K562 (cell line): ENCODE measurements around the gene DHRS3. TPM values are rescaled to one million over a fixed set of nuclear protein-coding genes. Genes with fewer than 3 reads are reported as not detected.
A peak's percentile ranks its signal among the peaks of the same experiment; 100 is the strongest.

Source experiments
- ARID1B ChIP-seq: fragments of 450-650 bp; IDR thresholded peaks from 2 replicates; pipeline ENCODE4 v1.6.1; 2016; ENCODE audit warnings: antibody characterized with exemption, mild to moderate bottlenecking, inconsistent platforms
- GMEB1 ChIP-seq: fragments of 250-450 bp; sonication (Bioruptor Pico); IDR thresholded peaks from 2 replicates; pipeline ENCODE4 v1.4.0; 2020; ENCODE audit warnings: mild to moderate bottlenecking
- HSF4 ChIP-seq: fragments of 250-450 bp; sonication (Bioruptor Pico); IDR thresholded peaks from 2 replicates; pipeline ENCODE4 v2.1.2; 2022; ENCODE audit warnings: mild to moderate bottlenecking, moderate library complexity, borderline replicate concordance
- KDM5B ChIP-seq: fragments of 200-600 bp; sonication (generic); IDR thresholded peaks from 2 replicates; pipeline ENCODE4 v1.6.1; 2012; ENCODE audit warnings: low read depth, mild to moderate bottlenecking, moderate library complexity, low read length, control low read depth, inconsistent platforms; ENCODE audit not compliant: insufficient replicate concordance
- MAFK ChIP-seq: IDR thresholded peaks from 2 replicates; pipeline ENCODE4 v1.6.1; 2011; ENCODE audit warnings: low read length, improper control_type of control experiment
- PCBP1 ChIP-seq: fragments of 200-400 bp; formaldehyde crosslinking; IDR thresholded peaks from 2 replicates; pipeline ENCODE4 v1.6.1; 2018; ENCODE audit warnings: mild to moderate bottlenecking, low read depth, low read length; ENCODE audit not compliant: poor library complexity, severe bottlenecking
- PYGO2 ChIP-seq: fragments of 450-650 bp; IDR thresholded peaks from 2 replicates; pipeline ENCODE4 v1.6.1; 2016; ENCODE audit warnings: mild to moderate bottlenecking, missing genetic modification characterization, moderate library complexity, missing compliant biosample characterization
- RBFOX2 ChIP-seq: fragments of 200-400 bp; formaldehyde crosslinking; IDR thresholded peaks from 2 replicates; pipeline ENCODE4 v1.6.1; 2017; ENCODE audit warnings: low read depth, mild to moderate bottlenecking, low read length, moderate library complexity
- RBM39 ChIP-seq: fragments of 200-400 bp; formaldehyde crosslinking; optimal IDR thresholded peaks from 2 replicates; pipeline ENCODE3; 2018; ENCODE audit warnings: low read depth, low read length
- RREB1 ChIP-seq: fragments of 250-450 bp; sonication (Bioruptor Pico); IDR thresholded peaks from 2 replicates; pipeline ENCODE4 v1.4.0; 2020
- SIX5 ChIP-seq, 2 experiments: IDR thresholded peaks; 2 replicates each; pipeline ENCODE4 v1.6.1; 2011; ENCODE audit warnings: low read length in 2 of 2, borderline replicate concordance in 1 of 2, low read depth in 1 of 2, mild to moderate bottlenecking in 1 of 2, moderate library complexity in 1 of 2; ENCODE audit not compliant: insufficient read depth in 1 of 2
- USF1 ChIP-seq: sonication (generic); formaldehyde crosslinking; IDR thresholded peaks from 2 replicates; pipeline ENCODE4 v1.9.0; 2022; ENCODE audit warnings: mild to moderate bottlenecking, missing genetic modification reagents
- ZNF518B ChIP-seq: fragments of 250-450 bp; sonication (Bioruptor Pico); IDR thresholded peaks from 2 replicates; pipeline ENCODE4 v1.5.0; 2021; ENCODE audit warnings: mild to moderate bottlenecking, moderate library complexity
- ZNF668 ChIP-seq: fragments of 250-450 bp; sonication (Bioruptor Pico); IDR thresholded peaks from 2 replicates; pipeline ENCODE4 v1.8.0; 2022; ENCODE audit warnings: mild to moderate bottlenecking, inconsistent platforms
- ZNF717 ChIP-seq: fragments of 250-450 bp; sonication (Bioruptor Pico); IDR thresholded peaks from 2 replicates; pipeline ENCODE4 v1.5.0; 2021
- polyA plus RNA-seq, 8 experiments: library from polyadenylated mRNA; depleted of rRNA in 4 of 8; stranded (reverse) in 5 of 8; unstranded in 3 of 8; fragments of >200 nt; fragmentation: Nextera tagmentation in 2 of 8; fragmentation: Illumina TruSeq in 1 of 8; extraction: Ambion mirVana in 2 of 8; extraction: Trizol in 1 of 8; gene quantifications; 2 replicates each; pipeline versions ENCODE4 v1.2.1 to v1.2.3, GENCODE V29; 2011 to 2014; ENCODE audit warnings: inconsistent platforms in 1 of 8, missing spikeins in 1 of 8
- total RNA-seq, 7 experiments: library from RNA; depleted of rRNA in 6 of 7; stranded (reverse); fragments of >200 nt in 6 of 7; fragmentation: Illumina TruSeq in 2 of 7; extraction: Trizol in 2 of 7; gene quantifications; 2 replicates each; pipeline versions ENCODE4 v1.2.1 to v1.2.3, GENCODE V29; 2011 to 2021; ENCODE audit warnings: low replicate concordance in 1 of 7

The DHRS3 gene
- total and polyA plus RNA-seq, 9 of the 15 experiments (the other 6 are each of a cell fraction or from before 2014, with no cell fraction given): 21.0 to 116 (median 58.7) TPM

- TF ChIP-seq ZNF518B (CRISPR knock-in tag): no peak
- 0 out of 2 replicates have a peak, but pooled peaks have one; percentile 56 for TF ChIP-seq RREB1 (CRISPR knock-in tag)
- TF ChIP-seq GMEB1 (CRISPR knock-in tag): no peak
- TF ChIP-seq ZNF717 (CRISPR knock-in tag): no peak
- TF ChIP-seq SIX5 (IDR thresholded peaks at IDR 0.05; ENCODE audit: borderline replicate concordance in 1 of 2, insufficient read depth in 1 of 2, low read depth in 1 of 2, low read length in 2 of 2): no peak
- no peak for TF ChIP-seq PYGO2 (tag)
- TF ChIP-seq KDM5B: peak; percentile 86
- TF ChIP-seq USF1 (CRISPR knock-in tag): no peak
- no peak for TF ChIP-seq PCBP1
- TF ChIP-seq HSF4 (CRISPR knock-in tag): no peak
- peak; percentile 44 for TF ChIP-seq MAFK
- no peak for TF ChIP-seq RBM39
- TF ChIP-seq ZNF668 (CRISPR knock-in tag): no peak
- TF ChIP-seq RBFOX2: no peak
- peak; percentile 47; the same call in 1 of the 2 replicates for TF ChIP-seq ARID1B
Measured at GRCh38 chr1:12618965-12619791, 1.2 kb upstream of the DHRS3 start (continued).
